ENCODE results near the gene OOSP4A. TPM values are rescaled to one million over a fixed set of nuclear protein-coding genes. Genes with fewer than 3 reads are reported as not detected.

The OOSP4A gene
- total RNA-seq, 1 donor from 2014 or later, result not detected

DNA sequence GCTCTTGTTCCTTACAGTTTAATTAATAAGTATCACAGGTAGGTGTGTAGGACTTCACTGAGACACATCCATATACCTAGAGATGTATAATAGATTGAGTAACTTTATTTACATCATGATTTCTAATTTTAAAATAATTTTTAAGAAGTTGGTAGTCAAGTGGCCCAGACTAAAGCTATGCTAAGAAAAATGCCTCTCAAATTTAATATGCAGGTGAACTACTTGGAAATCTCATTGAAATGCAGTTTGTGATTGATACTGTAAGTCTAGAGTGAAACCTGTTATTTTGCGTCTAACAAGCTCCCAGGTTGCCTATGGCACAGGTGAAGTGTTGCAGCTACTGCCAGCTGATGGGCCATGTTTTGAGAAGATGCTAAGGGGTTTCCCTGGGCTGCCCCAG, 53.0 kb downstream of the OOSP4A start, which contains the start of gene OOSP4B:
TSS of gene OOSP4B (plus strand) at position 301 of the 400 bp plus-strand sequence.
- H3K27ac Mint-ChIP-seq, result no peak within 1 kb of the TSS
- H3K27me3 Mint-ChIP-seq, result peaks cover 9% of the 10 kb centered on the region
- POLR2A ChIA-PET, result no interaction called here
- TF ChIP-seq, protein P1, sequence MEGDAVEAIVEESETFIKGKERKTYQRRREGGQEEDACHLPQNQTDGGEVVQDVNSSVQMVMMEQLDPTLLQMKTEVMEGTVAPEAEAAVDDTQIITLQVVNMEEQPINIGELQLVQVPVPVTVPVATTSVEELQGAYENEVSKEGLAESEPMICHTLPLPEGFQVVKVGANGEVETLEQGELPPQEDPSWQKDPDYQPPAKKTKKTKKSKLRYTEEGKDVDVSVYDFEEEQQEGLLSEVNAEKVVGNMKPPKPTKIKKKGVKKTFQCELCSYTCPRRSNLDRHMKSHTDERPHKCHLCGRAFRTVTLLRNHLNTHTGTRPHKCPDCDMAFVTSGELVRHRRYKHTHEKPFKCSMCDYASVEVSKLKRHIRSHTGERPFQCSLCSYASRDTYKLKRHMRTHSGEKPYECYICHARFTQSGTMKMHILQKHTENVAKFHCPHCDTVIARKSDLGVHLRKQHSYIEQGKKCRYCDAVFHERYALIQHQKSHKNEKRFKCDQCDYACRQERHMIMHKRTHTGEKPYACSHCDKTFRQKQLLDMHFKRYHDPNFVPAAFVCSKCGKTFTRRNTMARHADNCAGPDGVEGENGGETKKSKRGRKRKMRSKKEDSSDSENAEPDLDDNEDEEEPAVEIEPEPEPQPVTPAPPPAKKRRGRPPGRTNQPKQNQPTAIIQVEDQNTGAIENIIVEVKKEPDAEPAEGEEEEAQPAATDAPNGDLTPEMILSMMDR (IDR thresholded peaks at IDR 0.05), result no peak
- intact Hi-C loops (cut with micrococcal nuclease), result no loop called here
- H3K36me3 Mint-ChIP-seq (ENCODE audit: low read depth), result no peaks in the 10 kb centered on the region
- H3K4me1 Mint-ChIP-seq, result no peaks in the 10 kb centered on the region
- ATAC-seq (ENCODE audit: low read depth) (no peak), DNase-seq (no peak)
- H3K9me3 Mint-ChIP-seq, result no peaks in the 10 kb centered on the region
- no peak within 1 kb of the TSS for H3K4me3 Mint-ChIP-seq
- CTCF ChIA-PET, result no interaction called here

DNA sequence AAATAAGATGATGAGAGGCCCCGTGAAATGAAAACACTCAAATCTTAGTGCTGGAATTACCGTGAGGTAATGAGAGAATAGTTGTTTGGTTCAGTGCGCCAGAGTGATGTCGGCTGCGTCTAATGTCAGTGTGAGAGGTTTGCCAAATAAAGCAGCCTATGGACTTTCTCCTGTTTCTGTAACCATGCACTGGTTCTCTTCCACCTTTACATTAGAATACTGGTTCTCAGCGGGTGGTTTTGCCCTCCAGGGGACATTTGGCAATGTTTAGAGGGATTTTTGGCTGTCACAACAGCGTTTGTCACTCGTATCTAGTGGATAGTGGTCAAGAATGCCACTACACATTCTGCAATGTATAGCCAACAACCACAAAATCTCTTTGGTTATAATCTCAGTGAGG, 54.2 kb downstream of the OOSP4A start:
- Mint-ChIP-seq H3K9me3 (no peaks in the 10 kb centered on the region), H3K27ac (no peak overlapping the region)
- POLR2A ChIA-PET, result no interaction called here

More for the DNA sequence above, 54.2 kb downstream of the OOSP4A start:
- Mint-ChIP-seq H3K4me1 (no peaks in the 10 kb centered on the region), H3K4me3 (no peak overlapping the region), H3K36me3 (ENCODE audit: low read depth) (no peaks in the 10 kb centered on the region), H3K27me3 (peaks cover 7% of the 10 kb centered on the region)
- DNase-seq (no peak), ATAC-seq (ENCODE audit: low read depth) (no peak)
- TF ChIP-seq, protein P1 (IDR thresholded peaks at IDR 0.05), result no peak
- intact Hi-C loops (cut with micrococcal nuclease), result no loop called here
- CTCF ChIA-PET, result no interaction called here

Other genes with a start within 250 kb of the OOSP4A start
- gene STX3, start 208.7 kb upstream of the OOSP4A start, total RNA-seq, result 14.5 and 16.7 TPM in 2 replicates
- gene MRPL16, start 153.3 kb upstream of the OOSP4A start, total RNA-seq, result 56.4 and 57.7 TPM in 2 replicates
- gene CBLIF, start 118.5 kb upstream of the OOSP4A start, total RNA-seq, result not detected in 2 replicates
- gene TCN1, start 97.5 kb upstream of the OOSP4A start, total RNA-seq, result not detected in 2 replicates
- 0.29 TPM in 1 of 2 replicates, not detected in the other for gene OOSP3, start 85.3 kb upstream of the OOSP4A start, total RNA-seq
- not detected in 2 replicates for gene OOSP1, start 25.6 kb upstream of the OOSP4A start, total RNA-seq
- gene OOSP4B, start 53.1 kb downstream of the OOSP4A start, total RNA-seq, result not detected in 2 replicates
- not detected in 2 replicates for gene OOSP2, start 76.4 kb downstream of the OOSP4A start, total RNA-seq
- gene MS4A3, start 92.6 kb downstream of the OOSP4A start, total RNA-seq, result not detected in 2 replicates
- gene MS4A2, start 124.6 kb downstream of the OOSP4A start, total RNA-seq, result not detected in 2 replicates
- gene MS4A6A, start 219.1 kb downstream of the OOSP4A start, total RNA-seq, result 0.22 TPM in 1 of 2 replicates, not detected in the other